B cell (primary cell): ENCODE measurements around the gene HNRNPU. TPM values are rescaled to one million over a fixed set of nuclear protein-coding genes. Genes with fewer than 3 reads are reported as not detected.
A peak's percentile ranks its signal among the peaks of the same experiment; 100 is the strongest.

Experiments
- ATAC-seq: fragments of 200-7000 bp; cut with Tn5 transposase; one replicate; pipeline ENCODE4 v1.10.0; 2021; ENCODE audit warnings: low read depth, mild to moderate bottlenecking, moderate number of reproducible peaks, moderate library complexity
- CTCF ChIA-PET: fragments of 350-600 bp; sonication (Branson Sonifier 250); formaldehyde crosslinking; loops from one replicate; lab custom pipeline; 2021; ENCODE audit warnings: antibody characterized with exemption, inconsistent platforms; lab: Charles Lee
- POLR2A ChIA-PET: fragments of 350-600 bp; sonication (Branson Sonifier 250); formaldehyde crosslinking; loops from one replicate; lab custom pipeline; 2021; ENCODE audit warnings: antibody characterized with exemption; lab: Charles Lee
- DNase-seq: peaks from one replicate; pipeline ENCODE4 v3.0.0; 2013
- H2AFZ ChIP-seq: 2 replicates; pipeline ENCODE4 v1.6.1; 2012; ENCODE audit warnings: mild to moderate bottlenecking, low read depth, low read length; ENCODE audit not compliant: insufficient read depth, poor library complexity, severe bottlenecking
- H3K27ac ChIP-seq, 2 donors: 1 replicate in 1 of 2; 2 replicates in 1 of 2; pipeline ENCODE4 v1.5.1; 2012 to 2013; ENCODE audit warnings: low read length in 2 of 2, mild to moderate bottlenecking in 2 of 2, moderate library complexity in 1 of 2
- H3K27me3 ChIP-seq, 4 experiments: fragments of 200-600 bp in 1 of 4; sonication (generic) in 1 of 4; replicated peaks in 1 of 4; 1 replicate in 2 of 4; 2 replicates in 2 of 4; pipeline versions ENCODE4 v1.6.1 to v1.7.0; 2013 to 2016; ENCODE audit warnings: low read length in 3 of 4, mild to moderate bottlenecking in 2 of 4, mixed read lengths in 1 of 4, moderate library complexity in 1 of 4; ENCODE audit not compliant: insufficient read depth in 4 of 4, control insufficient read depth in 3 of 4; ENCODE audit errors: control extremely low read depth in 1 of 4
- H3K36me3 ChIP-seq, 2 experiments: replicated peaks in 1 of 2; 1 replicate in 1 of 2; 2 replicates in 1 of 2; pipeline versions ENCODE4 v1.6.1 to v1.7.1; 2013; ENCODE audit warnings: low read length in 1 of 2; ENCODE audit not compliant: insufficient read depth in 2 of 2, control insufficient read depth in 1 of 2; ENCODE audit errors: control extremely low read depth in 1 of 2, extremely low read depth in 1 of 2
- H3K4me1 ChIP-seq, 2 donors: fragments of 200-600 bp in 1 of 2; sonication (generic) in 1 of 2; 1 replicate in 1 of 2; 2 replicates in 1 of 2; pipeline versions ENCODE4 v1.5.1 to v1.6.1; 2013 to 2017; ENCODE audit warnings: low read length in 2 of 2; ENCODE audit not compliant: control insufficient read depth in 2 of 2, insufficient read depth in 2 of 2
- H3K4me2 ChIP-seq: replicated peaks from 2 replicates; pipeline ENCODE3; 2012; ENCODE audit warnings: mild to moderate bottlenecking, low read depth, low read length; ENCODE audit not compliant: poor library complexity, severe bottlenecking
- H3K4me3 ChIP-seq, 5 experiments: fragments of 200-600 bp in 1 of 5; sonication (generic) in 1 of 5; 1 replicate in 3 of 5; 2 replicates in 2 of 5; pipeline versions ENCODE4 v1.5.1 to v1.7.0; 2011 to 2016; ENCODE audit warnings: low read length in 4 of 5, mild to moderate bottlenecking in 4 of 5, low read depth in 2 of 5, control low read depth in 1 of 5, moderate library complexity in 1 of 5; ENCODE audit not compliant: insufficient read depth in 1 of 5; ENCODE audit errors: control extremely low read depth in 1 of 5, extremely low read depth in 1 of 5
- H3K79me2 ChIP-seq: fragments of 200-600 bp; sonication (generic); one replicate; pipeline ENCODE4 v1.6.0; 2016; ENCODE audit warnings: low read length; ENCODE audit not compliant: control insufficient read depth, insufficient read depth
- H3K9ac ChIP-seq: fragments of 200-600 bp; sonication (generic); 2 replicates; pipeline ENCODE4 v1.6.1; 2017; ENCODE audit warnings: mild to moderate bottlenecking, low read length, moderate library complexity
- H3K9me3 ChIP-seq, 3 donors: one replicate each; pipeline versions ENCODE4 v1.6.1 to v1.7.1; 2013; ENCODE audit warnings: low read length in 2 of 3; ENCODE audit not compliant: control insufficient read depth in 2 of 3, insufficient read depth in 1 of 3; ENCODE audit errors: control extremely low read depth in 1 of 3
- H4K20me1 ChIP-seq: 2 replicates; pipeline ENCODE4 v1.6.0; 2012; ENCODE audit warnings: mild to moderate bottlenecking, low read length; ENCODE audit not compliant: insufficient read depth, control insufficient read depth, poor library complexity, severe bottlenecking
- H3K27ac Mint-ChIP-seq: one replicate; pipeline ENCODE4 v1.8.0; 2021; ENCODE audit warnings: mixed read lengths
- H3K27me3 Mint-ChIP-seq: one replicate; pipeline ENCODE4 v1.8.0; 2021; ENCODE audit warnings: mixed read lengths
- H3K4me1 Mint-ChIP-seq: one replicate; pipeline ENCODE4 v1.8.0; 2021; ENCODE audit warnings: mixed read lengths
- H3K4me3 Mint-ChIP-seq: one replicate; pipeline ENCODE4 v1.8.0; 2021; ENCODE audit warnings: mixed read lengths
- H3K9me3 Mint-ChIP-seq: one replicate; pipeline ENCODE4 v1.8.0; 2022; ENCODE audit warnings: mixed read lengths; ENCODE audit not compliant: insufficient read depth
- EZH2 ChIP-seq: IDR thresholded peaks from 2 replicates; pipeline ENCODE4 v1.6.1; 2012; ENCODE audit warnings: borderline replicate concordance, low read depth, mild to moderate bottlenecking, moderate library complexity, low read length; ENCODE audit not compliant: insufficient read depth, poor library complexity, severe bottlenecking
- WGBS: methylation state at CpG from one replicate; pipeline ENCODE4 v1.1.5; 2013; ENCODE audit warnings: missing lambda C conversion rate; ENCODE audit not compliant: insufficient coverage; 5-methylcytosine and 5-hydroxymethylcytosine counted together
- intact Hi-C: fragments of 100-400 bp; cut with micrococcal nuclease; formaldehyde crosslinking; loops from one replicate; pipeline ENCODE4 v1.10.0; 2022
- polyA plus RNA-seq: library from polyadenylated mRNA; depleted of rRNA; stranded (reverse); fragments of >200 nt; gene quantifications from 2 replicates; pipeline ENCODE4 v1.2.3, GENCODE V29; 2012
- total RNA-seq, 2 donors: library from RNA; stranded (reverse); fragments of 120-200 nt in 1 of 2; gene quantifications; 1 replicate in 1 of 2; 2 replicates in 1 of 2; pipeline versions ENCODE4 v1.2.3 to v1.2.4, GENCODE V29; 2013 to 2022
- TF ChIP-seq, protein P1 (sequence below): fragments of 200-600 bp; IDR thresholded peaks from one replicate; pipeline ENCODE4 v1.8.0; 2022; ENCODE audit warnings: antibody characterized with exemption, mild to moderate bottlenecking

The HNRNPU gene
- total and polyA plus RNA-seq, 2 donors (not counting 1 experiment from before 2014, with no cell fraction given), result 95.2 to 406 TPM

DNA sequence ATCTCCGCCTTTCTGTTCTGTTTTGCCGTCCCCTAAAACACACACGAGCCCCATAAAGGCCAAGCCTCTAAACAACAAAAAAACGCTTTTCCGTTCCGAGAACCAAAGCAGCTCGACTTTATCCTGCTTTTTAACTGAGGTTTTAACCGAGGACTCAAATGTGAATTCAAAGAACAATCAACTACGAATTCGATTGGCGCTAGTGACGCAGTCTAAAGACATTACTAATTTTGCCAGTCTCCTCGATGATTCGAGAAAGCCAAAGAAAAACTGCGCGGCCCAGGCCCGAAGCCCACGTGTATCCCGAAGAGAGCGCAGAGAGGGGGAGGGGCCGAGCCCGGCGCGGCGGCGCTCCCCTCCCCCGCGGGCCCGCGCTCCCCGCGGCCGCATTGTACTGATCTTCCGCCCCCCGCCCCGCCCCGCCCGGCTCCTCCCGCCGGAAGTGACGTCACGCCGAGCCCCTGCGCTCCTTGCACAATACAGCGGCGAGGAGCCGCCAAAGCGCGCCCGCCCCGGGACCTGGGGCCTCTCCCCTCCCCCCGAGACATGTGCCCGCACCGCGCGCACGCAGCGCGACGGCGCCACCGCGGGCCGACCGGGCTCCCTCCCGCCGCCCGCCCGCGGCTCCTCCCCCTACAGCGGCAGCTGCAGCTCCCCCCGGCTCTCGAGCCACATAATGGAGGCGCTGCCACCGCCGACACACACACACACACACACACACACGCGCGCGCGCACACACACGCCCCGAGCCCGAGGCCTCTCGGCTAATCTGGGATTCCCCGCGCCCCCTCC lies 1.4 kb downstream of the HNRNPU start:
- Mint-ChIP-seq H3K27me3 (no peaks in the 10 kb centered on the region), H3K4me1 (peaks cover 44% of the 10 kb centered on the region), H3K27ac (peak overlapping the region; percentile 98), H3K4me3 (peak overlapping the region; percentile 87), H3K9me3 (no peaks in the 10 kb centered on the region)
- H3K27me3 ChIP-seq, result no peaks in the 10 kb centered on the region
- H4K20me1 ChIP-seq, result peaks cover 44% of the 10 kb centered on the region
- TF ChIP-seq, protein P1, sequence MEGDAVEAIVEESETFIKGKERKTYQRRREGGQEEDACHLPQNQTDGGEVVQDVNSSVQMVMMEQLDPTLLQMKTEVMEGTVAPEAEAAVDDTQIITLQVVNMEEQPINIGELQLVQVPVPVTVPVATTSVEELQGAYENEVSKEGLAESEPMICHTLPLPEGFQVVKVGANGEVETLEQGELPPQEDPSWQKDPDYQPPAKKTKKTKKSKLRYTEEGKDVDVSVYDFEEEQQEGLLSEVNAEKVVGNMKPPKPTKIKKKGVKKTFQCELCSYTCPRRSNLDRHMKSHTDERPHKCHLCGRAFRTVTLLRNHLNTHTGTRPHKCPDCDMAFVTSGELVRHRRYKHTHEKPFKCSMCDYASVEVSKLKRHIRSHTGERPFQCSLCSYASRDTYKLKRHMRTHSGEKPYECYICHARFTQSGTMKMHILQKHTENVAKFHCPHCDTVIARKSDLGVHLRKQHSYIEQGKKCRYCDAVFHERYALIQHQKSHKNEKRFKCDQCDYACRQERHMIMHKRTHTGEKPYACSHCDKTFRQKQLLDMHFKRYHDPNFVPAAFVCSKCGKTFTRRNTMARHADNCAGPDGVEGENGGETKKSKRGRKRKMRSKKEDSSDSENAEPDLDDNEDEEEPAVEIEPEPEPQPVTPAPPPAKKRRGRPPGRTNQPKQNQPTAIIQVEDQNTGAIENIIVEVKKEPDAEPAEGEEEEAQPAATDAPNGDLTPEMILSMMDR, result no peak
- no peak for TF ChIP-seq EZH2
- ChIA-PET CTCF (interaction anchor here (0.5 to 6.6 kb wide), 13 partner anchors 9 to 289 kb away, joined by 3 to 70 read pairs (median 8); partner anchors contain the start of gene COX20), POLR2A (interaction anchor here (0.6 to 6.5 kb wide), 11 partner anchors 27 to 1704 kb away, joined by 3 to 135 read pairs (median 7); partner anchors contain the start of genes CNST, COX20 and TFB2M)
- ATAC-seq (peak; percentile 58), DNase-seq (peak; percentile 98)
- peak overlapping the region; percentile 64 to 99 (median 98) for H3K4me3 ChIP-seq
- H3K9me3 ChIP-seq, result no peaks in the 10 kb centered on the region
- H3K27ac ChIP-seq, result peak overlapping the region; percentile 98 to 99
- intact Hi-C loops, result loop anchor here (1.0 kb wide), 2 partner anchors 77 to 211 kb away; no protein-coding TSS in a partner anchor
- H2AFZ ChIP-seq, result peak overlapping the region; percentile 35
- H3K79me2 ChIP-seq, result peaks cover 59% of the 10 kb centered on the region
- H3K36me3 ChIP-seq, result peaks cover 0 to 39% of the 10 kb centered on the region in 2 experiments
- H3K9ac ChIP-seq, result peak overlapping the region; percentile 100
- WGBS, result under 1% methylated on average over 72 of the region's 87 CpGs
- peaks cover 29 to 34% of the 10 kb centered on the region in 2 donors for H3K4me1 ChIP-seq
- H3K4me2 ChIP-seq, result peak overlapping the region; percentile 77
